Epithelial cell of esophagus (primary cell): ENCODE results near the gene SETD1B.

ENCODE experiments used
- DNase-seq: peaks from one replicate; pipeline ENCODE4 v3.0.0; 2010; ENCODE audit warnings: low read depth
- H3K4me3 ChIP-seq: 2 replicates; pipeline ENCODE4 v1.5.1; 2011; ENCODE audit warnings: mild to moderate bottlenecking, low read length, control low read depth
- TF ChIP-seq, protein P1 (sequence below): IDR thresholded peaks from 2 replicates; pipeline ENCODE4 v1.5.1; 2011; ENCODE audit warnings: low read depth, mild to moderate bottlenecking, low read length, control low read depth, inconsistent platforms; ENCODE audit not compliant: insufficient read depth; ENCODE audit errors: missing control alignments

SETD1B gene

DNA sequence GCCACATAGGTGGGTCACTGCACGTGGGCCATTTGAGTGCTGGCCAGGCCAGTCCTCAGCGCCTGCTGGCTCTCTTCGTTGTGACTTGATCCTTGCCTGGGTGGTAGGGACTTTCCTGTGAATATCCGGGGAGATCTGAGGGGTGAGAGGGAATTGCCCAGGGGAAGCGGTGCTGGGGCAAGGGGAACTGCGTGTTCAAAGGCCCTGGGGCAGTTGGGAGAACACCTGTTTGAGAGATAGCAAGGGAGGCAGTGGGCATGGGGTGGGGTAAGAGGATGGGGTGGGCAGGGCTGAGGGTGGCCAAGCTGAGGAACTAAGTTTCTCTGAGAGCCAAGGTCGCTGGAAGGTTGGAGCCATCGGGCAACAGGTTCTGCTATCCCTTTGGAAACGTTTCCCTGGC, 25.0 kb downstream of the SETD1B start:
- no peak for DNase-seq
- H3K4me3 ChIP-seq = no peak overlapping the region
- TF ChIP-seq, protein P1, sequence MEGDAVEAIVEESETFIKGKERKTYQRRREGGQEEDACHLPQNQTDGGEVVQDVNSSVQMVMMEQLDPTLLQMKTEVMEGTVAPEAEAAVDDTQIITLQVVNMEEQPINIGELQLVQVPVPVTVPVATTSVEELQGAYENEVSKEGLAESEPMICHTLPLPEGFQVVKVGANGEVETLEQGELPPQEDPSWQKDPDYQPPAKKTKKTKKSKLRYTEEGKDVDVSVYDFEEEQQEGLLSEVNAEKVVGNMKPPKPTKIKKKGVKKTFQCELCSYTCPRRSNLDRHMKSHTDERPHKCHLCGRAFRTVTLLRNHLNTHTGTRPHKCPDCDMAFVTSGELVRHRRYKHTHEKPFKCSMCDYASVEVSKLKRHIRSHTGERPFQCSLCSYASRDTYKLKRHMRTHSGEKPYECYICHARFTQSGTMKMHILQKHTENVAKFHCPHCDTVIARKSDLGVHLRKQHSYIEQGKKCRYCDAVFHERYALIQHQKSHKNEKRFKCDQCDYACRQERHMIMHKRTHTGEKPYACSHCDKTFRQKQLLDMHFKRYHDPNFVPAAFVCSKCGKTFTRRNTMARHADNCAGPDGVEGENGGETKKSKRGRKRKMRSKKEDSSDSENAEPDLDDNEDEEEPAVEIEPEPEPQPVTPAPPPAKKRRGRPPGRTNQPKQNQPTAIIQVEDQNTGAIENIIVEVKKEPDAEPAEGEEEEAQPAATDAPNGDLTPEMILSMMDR = no peak

DNA sequence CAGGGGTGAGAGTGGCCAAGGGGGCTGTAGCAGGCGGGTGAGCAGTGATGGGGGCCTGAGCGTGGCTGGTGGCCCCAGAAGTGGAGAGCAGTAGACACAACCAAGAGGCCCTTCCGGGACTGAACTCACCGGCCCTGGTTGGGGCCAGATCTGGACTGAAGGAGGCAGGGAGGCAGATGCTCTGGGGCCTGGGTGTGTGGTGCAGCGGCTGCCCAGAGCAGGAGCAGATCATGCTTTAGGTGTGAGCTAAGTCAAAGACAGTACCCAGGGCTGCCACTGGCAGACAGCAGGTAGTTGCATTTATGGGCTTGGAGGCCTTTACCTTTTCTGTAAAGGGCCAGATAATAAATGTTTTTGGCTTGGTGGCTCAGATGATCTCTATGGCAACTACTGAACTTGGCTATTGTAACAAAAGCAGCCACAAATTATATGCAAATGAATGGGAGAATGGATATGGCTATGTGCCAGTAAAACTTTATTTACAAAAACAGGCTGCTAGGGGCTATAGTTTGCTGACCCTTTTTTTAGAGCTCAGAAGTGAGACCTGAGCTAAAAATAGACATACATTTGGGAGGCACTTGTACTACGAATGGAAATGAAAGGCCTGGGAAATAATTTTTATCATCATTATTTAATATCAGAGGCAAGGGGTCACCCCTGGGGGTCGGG, 25.6 kb downstream of the SETD1B start:
- no peak for DNase-seq
- TF ChIP-seq, protein P1 = no peak
- H3K4me3 ChIP-seq = no peak overlapping the region

DNA sequence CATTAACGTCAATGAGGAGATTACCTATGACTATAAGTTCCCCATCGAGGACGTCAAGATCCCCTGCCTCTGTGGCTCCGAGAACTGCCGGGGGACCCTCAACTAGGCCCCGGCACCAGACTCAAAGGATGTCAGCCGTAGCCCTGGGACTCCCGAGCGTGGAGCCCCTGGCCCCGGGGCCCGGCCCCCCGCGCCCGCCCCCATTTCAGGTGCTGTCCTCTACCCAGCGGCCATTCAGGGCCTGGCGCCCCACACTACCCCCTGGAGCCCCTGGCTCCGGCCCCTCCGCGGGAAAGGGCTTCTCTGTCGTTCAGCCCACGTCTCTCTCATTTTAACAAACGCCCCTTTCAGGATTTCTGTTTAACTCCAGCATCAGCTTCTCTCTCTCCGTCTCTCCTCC, 26.3 kb downstream of the SETD1B start:
- TF ChIP-seq, protein P1 = no peak
- DNase-seq = no peak
- no peak overlapping the region for H3K4me3 ChIP-seq

DNA sequence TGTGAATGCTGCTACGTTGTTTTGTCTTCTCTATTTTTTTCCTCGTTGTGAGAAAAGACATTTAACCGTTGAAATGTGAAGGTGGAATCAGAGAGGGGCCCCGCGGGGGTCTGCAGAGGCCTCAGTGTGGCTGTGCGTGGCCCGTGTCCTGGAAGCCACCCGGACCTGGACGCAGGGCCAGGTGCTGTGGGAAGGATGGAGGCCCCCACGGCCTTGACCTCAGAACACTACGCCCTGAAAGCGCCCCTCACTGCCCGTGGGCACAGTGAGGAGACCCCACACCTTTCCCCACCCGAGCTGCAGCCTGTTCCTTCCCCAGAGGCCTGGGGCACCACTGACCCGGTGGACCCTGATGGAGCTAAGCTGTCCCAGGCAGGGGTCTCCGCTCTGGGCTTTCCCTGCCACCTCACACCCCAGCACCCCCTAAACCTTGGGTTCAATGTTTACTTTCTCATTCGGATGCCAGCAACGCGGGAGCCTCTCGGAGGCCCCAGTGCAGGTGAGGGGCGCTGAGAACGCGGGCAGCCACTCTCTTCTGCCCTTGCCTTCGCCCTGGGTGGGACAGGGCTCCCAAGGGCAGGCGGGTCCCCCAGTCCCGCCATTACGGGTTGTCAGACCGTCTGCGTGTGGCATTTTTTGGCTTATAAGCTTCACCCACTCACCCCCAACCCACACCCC, 26.9 kb downstream of the SETD1B start:
- no peak for DNase-seq
- TF ChIP-seq, protein P1 = no peak
- no peak overlapping the region for H3K4me3 ChIP-seq

DNA sequence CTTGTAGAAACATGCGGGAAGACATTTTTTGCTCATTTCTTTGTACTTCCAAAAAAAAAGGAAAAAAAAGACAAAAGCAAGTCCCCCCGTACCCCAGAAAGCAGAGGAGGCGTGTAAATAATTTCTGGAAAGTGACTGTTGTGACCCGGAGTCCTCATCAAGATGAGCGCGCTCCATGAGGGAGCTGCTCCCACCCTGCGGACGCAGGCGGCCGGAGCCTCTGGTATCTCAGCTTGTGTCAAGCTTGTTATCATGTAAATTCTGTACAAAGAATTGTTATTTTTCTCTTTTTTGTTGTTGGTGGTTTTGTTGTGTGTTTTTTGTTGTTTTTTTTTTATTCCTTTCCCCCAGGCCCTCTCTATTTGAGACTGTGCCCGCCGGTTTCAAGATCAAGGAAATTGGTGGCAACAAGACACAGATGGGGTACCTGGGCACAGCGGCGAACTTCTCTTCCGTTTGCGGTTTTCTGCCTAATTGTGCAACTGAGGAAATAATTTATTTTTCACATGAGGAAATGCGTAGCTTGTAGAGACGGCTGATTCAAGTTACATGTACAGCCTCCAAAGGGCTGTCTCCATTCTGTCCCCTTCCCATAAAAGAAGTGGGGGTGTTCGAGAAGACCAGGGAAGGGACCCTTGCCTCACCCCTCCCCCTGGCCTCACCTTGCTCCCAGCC, 27.9 kb downstream of the SETD1B start:
- TF ChIP-seq, protein P1 = no peak
- DNase-seq = no peak
- H3K4me3 ChIP-seq = no peak overlapping the region

DNA sequence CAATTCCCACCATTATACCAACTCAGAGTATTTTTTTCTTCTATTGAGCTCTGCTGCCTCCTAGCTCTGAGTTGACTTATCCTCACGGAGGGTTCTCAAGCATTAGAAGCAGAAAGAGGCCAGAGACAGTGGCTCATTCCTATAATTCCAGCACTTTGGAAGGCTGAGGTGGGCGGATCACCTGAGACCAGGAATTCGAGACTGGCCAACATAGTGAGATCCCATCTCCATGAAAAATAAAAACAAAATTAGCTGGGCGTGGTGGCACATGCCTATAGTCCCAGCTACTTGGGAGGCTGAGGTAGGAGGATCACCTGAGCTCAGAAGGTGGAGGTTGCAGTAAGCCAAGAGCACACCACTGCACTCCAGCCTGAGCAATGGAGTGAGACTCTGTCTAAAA, 33.9 kb downstream of the SETD1B start:
- H3K4me3 ChIP-seq = no peak overlapping the region
- TF ChIP-seq, protein P1 = no peak
- DNase-seq = no peak

DNA sequence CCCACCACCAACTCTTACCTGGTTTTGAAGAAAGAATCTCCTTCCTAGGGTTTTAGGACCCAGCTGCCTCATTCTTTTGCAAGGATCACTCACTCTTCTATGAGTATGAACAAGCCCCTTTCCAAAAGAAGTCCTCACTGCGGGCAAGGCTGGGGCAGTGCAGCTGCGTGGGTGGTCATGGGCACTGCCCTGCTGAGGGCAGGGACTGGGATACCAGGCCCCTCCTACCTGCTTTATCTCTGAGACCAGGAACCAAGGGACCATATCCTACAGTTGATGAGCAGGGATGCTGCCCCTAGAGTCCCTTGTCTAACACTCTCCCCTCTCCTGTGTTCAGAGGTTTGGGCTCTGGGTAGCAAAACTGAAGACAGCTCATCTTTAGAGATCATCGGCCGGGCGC, 34.3 kb downstream of the SETD1B start:
- H3K4me3 ChIP-seq = no peak overlapping the region
- DNase-seq = peak; percentile 41
- TF ChIP-seq, protein P1 = no peak
